Activated naive CD8-positive, alpha-beta T cell treated with anti-CD3 and anti-CD28 coated beads, Interleukin-2, amount 50 U/mL, for 24 hours (primary cell): Measurements from ENCODE around the gene AP1S3.

Experiments
- ATAC-seq: fragments of 150-1000 bp; cut with Tn5 transposase; one replicate; pipeline ENCODE4 v1.10.0; 2021
- DNase-seq: peaks from one replicate; pipeline ENCODE4 v3.0.0; 2021
- H3K27ac Mint-ChIP-seq: one replicate; pipeline ENCODE4 v1.8.0; 2021; ENCODE audit warnings: mild to moderate bottlenecking, mixed read lengths
- H3K27me3 Mint-ChIP-seq: one replicate; pipeline ENCODE4 v1.8.0; 2021; ENCODE audit warnings: mixed read lengths
- H3K36me3 Mint-ChIP-seq: one replicate; pipeline ENCODE4 v1.8.0; 2021; ENCODE audit warnings: low read depth, mixed read lengths
- H3K4me1 Mint-ChIP-seq: one replicate; pipeline ENCODE4 v1.8.0; 2021; ENCODE audit warnings: mixed read lengths
- H3K4me3 Mint-ChIP-seq: one replicate; pipeline ENCODE4 v1.8.0; 2021; ENCODE audit warnings: mild to moderate bottlenecking, moderate library complexity, mixed read lengths
- H3K9me3 Mint-ChIP-seq: one replicate; pipeline ENCODE4 v1.8.0; 2021; ENCODE audit warnings: mixed read lengths

Gene AP1S3

GRCh38 chr2:223722226-223722625 lies 115.2 kb downstream of the AP1S3 start:
- no peak for DNase-seq
- no peak for ATAC-seq
- no peak overlapping the region for H3K27ac Mint-ChIP-seq
- no peaks in the 10 kb centered on the region for H3K9me3 Mint-ChIP-seq
- no peaks in the 10 kb centered on the region for H3K36me3 Mint-ChIP-seq
- H3K27me3 Mint-ChIP-seq = peaks cover 4% of the 10 kb centered on the region
- no peak overlapping the region for H3K4me3 Mint-ChIP-seq
- no peaks in the 10 kb centered on the region for H3K4me1 Mint-ChIP-seq

DNA sequence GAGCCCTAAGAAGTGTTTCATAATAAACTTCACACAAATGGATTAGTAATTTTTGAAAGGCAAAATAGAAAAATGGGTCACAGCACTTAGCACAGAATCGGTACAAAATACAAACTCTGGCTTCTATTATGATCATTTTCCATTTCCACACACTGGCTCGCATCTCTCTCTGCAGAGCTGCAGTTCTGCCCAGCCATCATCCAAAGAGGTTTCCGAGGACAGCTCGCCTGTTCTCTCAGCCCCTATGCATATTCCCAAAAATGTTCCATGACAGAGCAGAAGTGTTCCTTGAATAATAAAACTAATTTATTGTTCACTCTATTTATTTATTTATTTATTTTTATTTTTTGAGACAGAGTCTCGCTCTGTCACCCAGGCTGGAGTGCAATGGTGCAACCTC lies 115.6 kb downstream of the AP1S3 start:
- peaks cover 4% of the 10 kb centered on the region for H3K27me3 Mint-ChIP-seq
- ATAC-seq = no peak
- H3K36me3 Mint-ChIP-seq = no peaks in the 10 kb centered on the region
- no peak for DNase-seq
- no peaks in the 10 kb centered on the region for H3K4me1 Mint-ChIP-seq
- no peak overlapping the region for H3K4me3 Mint-ChIP-seq
- no peaks in the 10 kb centered on the region for H3K9me3 Mint-ChIP-seq
- H3K27ac Mint-ChIP-seq = no peak overlapping the region

DNA sequence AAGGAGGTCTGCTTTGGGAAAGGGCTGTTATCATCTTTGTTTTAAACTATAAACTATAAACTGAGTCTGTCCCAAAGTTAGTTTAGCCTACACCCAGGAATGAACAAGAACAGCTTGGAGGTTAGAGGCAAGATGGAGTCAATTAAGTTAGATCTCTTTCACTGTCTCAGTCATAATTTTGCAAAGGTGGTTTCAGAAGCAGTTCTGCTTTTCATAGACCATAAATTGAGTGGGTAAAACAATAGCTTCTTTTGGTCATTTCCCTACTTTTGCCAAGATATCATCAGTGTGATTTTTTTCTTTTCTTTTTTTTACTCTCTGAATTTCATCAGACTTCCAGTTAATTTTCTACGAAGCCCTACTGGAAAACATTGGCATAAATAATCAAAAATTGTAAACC lies 117.0 kb downstream of the AP1S3 start:
- DNase-seq (no peak), ATAC-seq (no peak)
- Mint-ChIP-seq H3K4me1 (no peaks in the 10 kb centered on the region), H3K27me3 (peaks cover 6% of the 10 kb centered on the region), H3K4me3 (no peak overlapping the region), H3K36me3 (no peaks in the 10 kb centered on the region), H3K9me3 (no peaks in the 10 kb centered on the region), H3K27ac (no peak overlapping the region)

DNA sequence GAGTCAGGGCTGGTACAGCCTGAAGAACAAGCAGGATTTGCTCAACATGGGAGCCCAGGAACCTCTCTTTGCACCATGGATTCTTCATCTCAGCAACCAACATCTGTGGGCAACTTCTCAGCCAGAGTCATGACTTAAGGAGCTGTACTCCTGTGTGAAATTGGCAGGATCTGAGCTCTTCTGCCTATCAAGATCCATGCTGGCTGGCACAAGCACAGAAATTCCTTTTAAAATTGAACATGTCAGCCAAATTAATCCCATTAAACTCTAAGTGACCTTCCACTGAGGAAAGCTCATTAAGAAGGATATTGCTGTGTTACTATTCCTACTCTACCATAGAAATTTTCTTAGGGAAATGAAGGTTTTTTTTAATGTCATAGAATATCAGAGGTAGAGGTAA lies 124.7 kb downstream of the AP1S3 start:
- Mint-ChIP-seq H3K9me3 (peaks cover 3% of the 10 kb centered on the region), H3K27ac (no peak overlapping the region), H3K4me1 (peaks cover 2% of the 10 kb centered on the region), H3K4me3 (no peak overlapping the region), H3K27me3 (peaks cover 4% of the 10 kb centered on the region), H3K36me3 (no peaks in the 10 kb centered on the region)
- DNase-seq (no peak), ATAC-seq (no peak)

DNA sequence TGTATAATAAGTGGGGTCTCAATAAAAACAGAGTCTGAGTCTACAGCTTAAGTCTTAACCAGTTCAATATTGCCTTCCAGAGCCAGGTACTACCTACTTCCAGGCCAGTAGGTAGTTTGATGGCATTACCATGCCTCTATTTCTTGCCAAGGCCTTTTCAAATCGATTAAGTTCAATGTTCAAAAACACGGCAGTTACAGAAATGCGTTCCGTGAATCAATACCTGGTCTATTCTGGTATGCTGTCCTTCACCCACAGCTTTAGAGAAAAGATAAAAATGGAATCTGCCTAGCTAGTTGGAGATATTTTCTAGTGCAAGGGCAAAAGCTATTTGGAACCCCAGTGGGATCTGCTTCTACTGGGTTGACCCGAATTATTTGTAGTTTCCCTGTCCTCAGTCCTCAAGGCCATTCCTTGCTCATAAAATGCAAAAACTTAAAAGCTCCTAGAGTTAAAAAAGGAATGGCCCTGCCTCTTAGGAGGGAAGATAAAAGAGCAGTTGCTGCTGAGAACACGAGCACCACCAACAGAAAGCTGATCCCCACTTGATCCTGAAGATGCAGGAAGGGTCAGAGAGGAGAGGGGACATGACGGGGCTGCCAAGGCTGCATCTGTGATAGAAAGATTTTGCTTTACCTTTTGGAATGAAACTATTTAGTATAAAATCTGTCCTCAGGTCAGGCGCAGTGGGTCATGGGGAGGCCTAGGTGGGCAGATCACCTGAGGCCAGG lies 125.6 kb downstream of the AP1S3 start:
- no peaks in the 10 kb centered on the region for H3K36me3 Mint-ChIP-seq
- DNase-seq (no peak), ATAC-seq (no peak)
- H3K9me3 Mint-ChIP-seq = peaks cover 3% of the 10 kb centered on the region
- no peak overlapping the region for H3K4me3 Mint-ChIP-seq
- H3K4me1 Mint-ChIP-seq = peaks cover 2% of the 10 kb centered on the region
- no peak overlapping the region for H3K27ac Mint-ChIP-seq
- H3K27me3 Mint-ChIP-seq = peaks cover 8% of the 10 kb centered on the region
